Fibroblast of the aortic adventitia (primary cell): ENCODE results near the gene VDR. TPM values are rescaled to one million over a fixed set of nuclear protein-coding genes. Genes with fewer than 3 reads are reported as not detected.

Experiments
- DNase-seq: peaks from one replicate; pipeline ENCODE4 v3.0.0-alpha.2; 2010; ENCODE audit warnings: low read depth
- H3K4me3 ChIP-seq: 2 replicates; pipeline ENCODE4 v1.5.1; 2011; ENCODE audit warnings: low read depth, mild to moderate bottlenecking, control low read depth, low read length, moderate library complexity
- CTCF ChIP-seq: IDR thresholded peaks from 2 replicates; pipeline ENCODE4 v1.5.1; 2011; ENCODE audit warnings: mild to moderate bottlenecking, low read length, control low read depth, inconsistent platforms; ENCODE audit not compliant: insufficient read depth
- total RNA-seq: library from RNA; depleted of rRNA; stranded (reverse); fragments of >200 nt; gene quantifications from 2 replicates; pipeline ENCODE4 v1.2.3, GENCODE V29; 2012; ENCODE audit warnings: low replicate concordance

The VDR gene
- total RNA-seq, 1 donor: 12.5 TPM

DNA sequence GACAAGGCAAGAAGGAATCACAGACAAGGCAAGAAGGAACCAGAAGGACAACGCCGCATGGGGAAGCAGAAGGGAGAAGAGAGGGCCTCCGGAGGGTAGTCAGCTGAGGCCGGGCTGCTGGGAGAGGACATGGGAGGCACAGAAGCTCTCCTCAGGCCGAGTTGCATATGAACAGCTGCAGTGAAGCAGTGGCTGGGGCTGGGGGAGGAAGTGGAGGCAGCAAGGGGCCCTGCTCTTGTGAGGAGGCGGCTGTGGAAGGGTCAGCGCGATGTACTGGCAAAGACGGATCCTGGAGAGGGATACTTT is 36.6 kb upstream of the VDR start:
- DNase-seq: no peak
- TF ChIP-seq CTCF: no peak

GRCh38 chr12:47940773-47941474 is 36.1 kb upstream of the VDR start:
- no peak overlapping the region for H3K4me3 ChIP-seq
- no peak for TF ChIP-seq CTCF
- no peak for DNase-seq

More for the DNA sequence above, 36.6 kb upstream of the VDR start:
- H3K4me3 ChIP-seq: no peak overlapping the region

DNA sequence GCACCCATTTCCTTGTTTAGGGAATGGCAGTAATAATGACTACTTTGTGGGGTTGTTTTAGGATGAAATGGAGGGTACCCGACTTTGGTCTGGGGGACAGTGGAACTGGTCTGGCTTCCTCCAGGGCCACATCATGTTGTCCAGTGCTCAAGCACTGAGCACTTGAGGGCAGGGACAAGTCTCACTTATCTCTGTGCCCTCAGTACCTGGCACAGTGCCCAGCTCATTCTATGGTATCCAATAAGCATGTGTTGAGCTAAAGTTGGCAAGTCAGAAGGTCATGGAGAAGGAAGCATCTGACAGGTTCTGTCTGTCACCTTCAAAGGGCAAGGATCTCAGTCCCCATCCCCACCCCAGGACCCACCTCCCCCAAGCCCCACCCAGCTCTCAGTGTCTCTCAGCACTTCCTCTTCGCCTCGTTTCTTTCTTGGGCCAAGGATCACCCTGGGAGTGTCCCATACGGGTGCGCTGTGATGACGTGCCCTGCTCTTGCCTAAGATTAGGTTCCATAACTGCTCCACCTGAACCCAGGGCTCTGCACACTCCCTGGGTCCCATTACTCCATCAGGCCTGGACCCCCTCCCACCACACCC is 34.3 kb upstream of the VDR start:
- DNase-seq: no peak
- H3K4me3 ChIP-seq: no peak overlapping the region
- TF ChIP-seq CTCF: no peak

GRCh38 chr12:47938594-47938993 is 33.8 kb upstream of the VDR start:
- no peak for DNase-seq
- TF ChIP-seq CTCF: no peak
- no peak overlapping the region for H3K4me3 ChIP-seq

- no peak for TF ChIP-seq CTCF
Measured at GRCh38 chr12:47938093-47938492, 33.3 kb upstream of the VDR start.

GRCh38 chr12:47935184-47935583 is 30.4 kb upstream of the VDR start:
- TF ChIP-seq CTCF: no peak
- DNase-seq: peak; percentile 82
- no peak overlapping the region for H3K4me3 ChIP-seq

More at GRCh38 chr12:47938093-47938492, 33.3 kb upstream of the VDR start:
- no peak overlapping the region for H3K4me3 ChIP-seq
- DNase-seq: no peak

GRCh38 chr12:47931187-47931586 is 26.4 kb upstream of the VDR start:
- no peak for TF ChIP-seq CTCF
- no peak for DNase-seq

More at GRCh38 chr12:47931187-47931586, 26.4 kb upstream of the VDR start:
- no peak overlapping the region for H3K4me3 ChIP-seq
